Retinal pigment epithelial cell (primary cell): ENCODE data around the gene ELK1.
"Not testable (repeated sequence)": the region's sequence is repeated elsewhere in the genome, so short reads cannot be mapped to it uniquely, and the experiment has no call there.

ENCODE experiments used
- DNase-seq: peaks from one replicate; pipeline ENCODE4 v3.0.0-alpha.2; 2010; ENCODE audit warnings: low read depth
- H3K4me3 ChIP-seq: 2 replicates; pipeline ENCODE4 v1.5.1; 2011; ENCODE audit warnings: mild to moderate bottlenecking, low read length, control low read depth, moderate library complexity
- CTCF ChIP-seq: conservative IDR thresholded peaks from 2 replicates; pipeline ENCODE4 v1.5.1; 2011; ENCODE audit warnings: low read depth, low read length, control low read depth, inconsistent platforms

The ELK1 gene

DNA sequence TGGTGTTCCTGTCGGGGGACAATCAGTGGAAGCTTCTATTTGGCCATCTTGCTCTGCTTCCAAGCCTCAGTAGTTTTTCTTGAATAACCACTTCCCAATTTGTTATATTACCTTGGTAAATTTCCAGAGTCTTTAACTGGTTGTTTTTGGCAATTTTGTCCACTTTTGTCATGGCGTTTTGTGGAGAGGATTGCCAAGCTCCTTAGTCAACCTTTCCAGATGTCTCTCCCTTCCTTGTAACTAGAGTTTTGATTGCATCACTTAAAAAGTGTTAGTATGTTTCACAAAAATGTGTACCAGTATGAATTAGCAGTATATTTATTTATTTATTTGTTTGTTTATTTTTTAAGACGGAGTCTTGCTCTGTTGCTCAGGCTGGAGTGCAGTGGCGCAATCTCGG lies 24.4 kb upstream of the ELK1 start:
- H3K4me3 ChIP-seq = no peak overlapping the region
- TF ChIP-seq CTCF = no peak
- no peak for DNase-seq

DNA sequence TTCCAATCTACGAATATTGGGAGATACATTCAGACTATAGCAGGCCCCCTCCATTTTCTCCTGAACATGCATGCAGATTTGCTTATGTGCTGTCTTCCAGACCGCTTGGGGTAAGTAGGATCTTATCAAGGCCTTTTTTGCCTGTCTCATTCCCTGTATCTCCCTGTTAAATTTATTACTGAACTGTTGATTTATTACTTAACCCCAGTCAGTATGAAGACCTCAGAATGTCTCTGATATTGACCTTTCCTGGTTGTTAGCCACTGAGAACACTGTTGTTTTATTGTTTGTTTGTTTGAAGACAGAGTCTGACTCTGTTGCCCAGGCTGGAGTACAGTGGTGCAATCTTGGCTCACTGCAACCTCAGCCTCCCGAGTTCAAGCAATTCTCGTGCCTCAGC lies 15.4 kb upstream of the ELK1 start:
- H3K4me3 ChIP-seq, DNase-seq: not testable (repeated sequence)

- TF ChIP-seq CTCF = no peak
- H3K4me3 ChIP-seq = no peak overlapping the region
- DNase-seq = no peak
Measured at GRCh38 chrX:47664737-47665136, 14.4 kb upstream of the ELK1 start.

GRCh38 chrX:47662144-47662657 lies 11.8 kb upstream of the ELK1 start:
- DNase-seq = no peak
- no peak for TF ChIP-seq CTCF
- H3K4me3 ChIP-seq = no peak overlapping the region

DNA sequence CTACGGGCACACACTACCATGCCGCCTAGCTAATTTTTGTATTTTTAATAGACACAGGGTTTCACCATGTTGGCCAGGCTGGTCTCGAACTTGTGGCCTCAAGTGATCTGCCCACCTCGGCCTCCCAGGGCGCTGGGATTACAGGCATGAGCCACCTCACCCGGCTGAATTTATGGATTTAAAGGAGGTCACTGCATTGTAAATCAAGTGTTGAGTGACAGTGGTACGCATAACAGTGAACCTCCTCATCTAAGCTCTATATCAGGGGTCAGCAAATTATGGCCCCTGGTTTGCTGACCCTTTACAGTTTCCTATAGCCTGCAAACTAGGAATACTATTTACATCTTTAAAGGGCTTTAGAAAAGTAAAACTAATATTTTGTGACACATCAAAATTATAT lies 11.2 kb upstream of the ELK1 start:
- H3K4me3 ChIP-seq = no peak overlapping the region
- no peak for TF ChIP-seq CTCF
- DNase-seq = no peak

GRCh38 chrX:47659421-47659726 lies 9.0 kb upstream of the ELK1 start:
- TF ChIP-seq CTCF = no peak
- no peak for DNase-seq
- peak overlapping the region; percentile 73 for H3K4me3 ChIP-seq

- peak; percentile 79 for DNase-seq
- no peak for TF ChIP-seq CTCF
- H3K4me3 ChIP-seq = peak within 1 kb of the TSS; percentile 73
Measured at GRCh38 chrX:47658684-47659420, 8.5 kb upstream of the ELK1 start, which contains the start of gene UXT. Gene UXT (minus strand): TSS chrX:47659180. CDS start chrX:47658927, 253 bp downstream.
